Hematopoietic multipotent progenitor cell treated with erythropoietin and hydrocortisone succinate and interleukin-3 and kit ligand, for 17 days (in vitro differentiated cells): Measurements from ENCODE around the gene ITPR1.

Source experiments
- DNase-seq: peaks from one replicate; pipeline ENCODE4 v3.0.0-alpha.2; 2015; ENCODE audit warnings: low spot score

Gene ITPR1

GRCh38 chr3:4533489-4534443 is 40.6 kb downstream of the ITPR1 start:
- DNase-seq, result no peak

GRCh38 chr3:4534906-4535305 is 41.8 kb downstream of the ITPR1 start:
- DNase-seq, result no peak

- DNase-seq, result no peak
Measured at GRCh38 chr3:4536260-4536659, 43.1 kb downstream of the ITPR1 start.

GRCh38 chr3:4540267-4540666 is 47.1 kb downstream of the ITPR1 start:
- no peak for DNase-seq

- DNase-seq, result no peak
Measured at GRCh38 chr3:4543110-4543509, 50.0 kb downstream of the ITPR1 start.

GRCh38 chr3:4546346-4547178 is 53.4 kb downstream of the ITPR1 start:
- no peak for DNase-seq

GRCh38 chr3:4547799-4548198 is 54.7 kb downstream of the ITPR1 start:
- DNase-seq, result no peak

GRCh38 chr3:4548356-4548755 is 55.2 kb downstream of the ITPR1 start:
- no peak for DNase-seq

GRCh38 chr3:4548780-4549179 is 55.6 kb downstream of the ITPR1 start:
- DNase-seq, result no peak

GRCh38 chr3:4549896-4550295 is 56.7 kb downstream of the ITPR1 start:
- DNase-seq, result no peak

GRCh38 chr3:4551051-4551711 is 58.0 kb downstream of the ITPR1 start:
- DNase-seq, result no peak

GRCh38 chr3:4551794-4552442 is 58.8 kb downstream of the ITPR1 start:
- DNase-seq, result no peak

- no peak for DNase-seq
Measured at GRCh38 chr3:4552811-4553210, 59.7 kb downstream of the ITPR1 start.

- DNase-seq, result no peak
Measured at GRCh38 chr3:4561661-4562060, 68.5 kb downstream of the ITPR1 start.

- no peak for DNase-seq
Measured at GRCh38 chr3:4562595-4562994, 69.4 kb downstream of the ITPR1 start.

- DNase-seq, result no peak
Measured at GRCh38 chr3:4564270-4564669, 71.1 kb downstream of the ITPR1 start.

- no peak for DNase-seq
Measured at GRCh38 chr3:4564928-4565586, 71.9 kb downstream of the ITPR1 start.

GRCh38 chr3:4565809-4566501 is 72.8 kb downstream of the ITPR1 start:
- no peak for DNase-seq

GRCh38 chr3:4568841-4569240 is 75.7 kb downstream of the ITPR1 start:
- no peak for DNase-seq

GRCh38 chr3:4570840-4571621 is 77.9 kb downstream of the ITPR1 start:
- no peak for DNase-seq
